Effector memory CD8-positive, alpha-beta T cell (primary cell): ENCODE data around the gene RAP1GDS1.
"Not testable (repeated sequence)": the region's sequence is repeated elsewhere in the genome, so short reads cannot be mapped to it uniquely, and the experiment has no call there.

ENCODE experiments used
- ATAC-seq: fragments of 150-1000 bp; cut with Tn5 transposase; replicated peaks from 2 replicates; pipeline ENCODE4 v1.10.0; 2021; ENCODE audit warnings: mild to moderate bottlenecking, moderate library complexity
- DNase-seq, 3 experiments: peaks; one replicate each; pipeline ENCODE4 v3.0.0; 2021
- H3K27ac Mint-ChIP-seq, 2 donors: one replicate each; pipeline ENCODE4 v1.8.0; 2022; ENCODE audit warnings: mild to moderate bottlenecking in 2 of 2, mixed read lengths in 2 of 2, moderate library complexity in 2 of 2
- H3K27me3 Mint-ChIP-seq, 2 donors: one replicate each; pipeline ENCODE4 v1.8.0; 2022; ENCODE audit warnings: mixed read lengths in 2 of 2
- H3K36me3 Mint-ChIP-seq: one replicate; pipeline ENCODE4 v1.8.0; 2022; ENCODE audit warnings: mild to moderate bottlenecking, moderate library complexity, mixed read lengths; ENCODE audit not compliant: insufficient read depth
- H3K4me1 Mint-ChIP-seq, 2 donors: one replicate each; pipeline ENCODE4 v1.8.0; 2022; ENCODE audit warnings: low read depth in 2 of 2, mixed read lengths in 2 of 2
- H3K4me3 Mint-ChIP-seq, 2 donors: one replicate each; pipeline ENCODE4 v1.8.0; 2022; ENCODE audit warnings: mild to moderate bottlenecking in 2 of 2, mixed read lengths in 2 of 2, moderate library complexity in 2 of 2
- H3K9me3 Mint-ChIP-seq, 2 donors: one replicate each; pipeline ENCODE4 v1.8.0; 2022; ENCODE audit warnings: mixed read lengths in 2 of 2

RAP1GDS1 gene

DNA sequence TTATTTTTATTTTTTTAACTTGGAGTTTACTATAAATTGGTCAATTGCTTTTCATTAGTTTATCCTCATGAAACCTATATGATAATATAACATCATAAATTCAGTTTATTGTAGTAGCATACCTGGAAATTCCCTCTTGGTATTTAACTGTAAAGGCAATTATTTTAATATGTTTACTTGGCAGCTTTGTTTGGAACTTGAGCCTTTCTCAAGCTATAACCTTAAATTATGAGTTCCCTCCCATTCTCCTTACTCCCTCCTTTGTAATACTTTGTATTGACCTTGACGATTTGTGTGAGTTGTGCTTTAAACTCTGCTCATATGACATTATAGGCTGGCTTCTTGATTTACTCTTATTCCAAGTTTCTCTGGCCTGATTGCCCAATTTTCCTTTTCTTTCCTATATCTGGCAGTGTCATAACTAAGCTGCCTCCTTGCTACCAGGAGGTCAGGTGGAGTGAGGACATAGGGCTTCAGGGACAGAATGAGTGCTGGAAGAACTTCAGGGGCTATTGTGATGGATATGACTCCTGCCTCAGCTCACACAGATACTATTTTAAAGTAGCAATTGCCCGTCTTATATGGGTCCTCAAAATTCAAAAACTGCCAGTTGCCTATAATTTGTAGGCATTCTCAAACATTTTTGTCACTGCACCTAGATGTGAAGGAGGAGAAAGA is 77.7 kb downstream of the RAP1GDS1 start:
- Mint-ChIP-seq H3K27me3 (no peaks in the 10 kb centered on the region), H3K27ac (peak overlapping the region in 1 of 2 donors; percentile 26), H3K9me3 (no peaks in the 10 kb centered on the region), H3K36me3 (peaks cover 2% of the 10 kb centered on the region), H3K4me3 (no peak overlapping the region), H3K4me1 (peaks cover 7 to 22% of the 10 kb centered on the region in 2 donors)
- no peak for DNase-seq
- ATAC-seq = no peak

DNA sequence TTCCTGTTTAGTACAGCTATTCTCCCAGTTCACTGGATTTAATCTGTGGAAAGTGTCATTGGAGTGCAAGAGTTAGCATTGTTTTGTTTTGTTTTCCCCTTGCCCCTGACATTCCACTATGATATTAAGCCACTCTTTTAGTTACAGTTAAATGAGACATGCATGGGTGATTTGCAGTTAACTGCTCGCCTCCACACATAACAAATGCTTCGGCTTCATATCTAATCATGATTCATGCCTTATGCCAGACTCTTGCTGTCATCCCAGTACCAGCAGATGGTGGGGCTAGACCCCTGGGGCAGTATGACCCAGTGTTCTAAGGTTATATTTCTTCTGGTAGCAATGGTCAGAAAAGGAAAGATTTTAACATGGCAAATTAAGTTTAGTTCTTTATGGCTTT is 80.1 kb downstream of the RAP1GDS1 start:
- ATAC-seq (no peak), DNase-seq (no peak)
- Mint-ChIP-seq H3K4me3 (no peak overlapping the region), H3K27me3 (no peaks in the 10 kb centered on the region), H3K9me3 (no peaks in the 10 kb centered on the region), H3K36me3 (peaks cover 2% of the 10 kb centered on the region), H3K27ac (no peak overlapping the region), H3K4me1 (peaks cover 5 to 21% of the 10 kb centered on the region in 2 donors)

DNA sequence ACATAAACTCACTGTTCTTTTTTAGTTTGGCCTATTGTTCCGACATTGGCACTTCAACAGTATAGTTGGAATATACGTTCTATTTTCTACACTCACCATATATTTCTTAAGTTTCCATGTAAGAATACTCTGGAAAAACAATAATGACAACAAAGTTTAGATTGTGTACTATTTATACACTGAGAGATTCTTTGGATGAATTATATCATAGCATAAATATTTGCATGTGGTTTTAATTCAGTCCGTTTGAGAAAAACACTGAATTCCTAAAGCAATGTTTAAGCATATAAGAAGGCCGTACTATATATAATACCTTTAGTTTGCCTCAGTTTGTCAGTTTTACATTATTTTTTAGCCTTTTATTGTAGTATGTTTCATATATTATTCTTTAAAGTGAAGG is 82.4 kb downstream of the RAP1GDS1 start:
- Mint-ChIP-seq H3K4me1 (peaks cover 2 to 4% of the 10 kb centered on the region in 2 donors), H3K27me3 (no peaks in the 10 kb centered on the region), H3K36me3 (no peaks in the 10 kb centered on the region), H3K9me3 (no peaks in the 10 kb centered on the region), H3K4me3 (no peak overlapping the region), H3K27ac (no peak overlapping the region)
- ATAC-seq = no peak
- no peak for DNase-seq

DNA sequence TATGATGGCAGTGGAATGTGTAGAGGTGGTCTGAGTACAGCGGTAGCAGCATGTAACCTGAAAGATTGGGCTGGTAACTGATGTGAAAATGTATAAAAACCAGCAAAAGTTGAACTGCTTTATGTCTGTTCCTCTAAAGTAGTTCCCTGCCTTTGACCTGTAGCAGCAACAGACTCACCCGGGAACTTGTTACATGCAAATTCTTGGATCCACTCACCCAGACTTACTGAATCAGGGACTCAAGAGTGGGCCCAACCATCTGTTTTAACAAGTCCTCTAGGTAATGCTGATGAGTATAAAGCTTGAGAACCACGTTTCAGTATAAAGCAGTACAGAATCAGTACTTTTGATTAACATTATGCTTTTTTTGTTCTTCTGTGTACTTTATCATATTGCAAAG is 84.7 kb downstream of the RAP1GDS1 start:
- H3K4me3 Mint-ChIP-seq = no peak overlapping the region
- ATAC-seq (no peak), DNase-seq (no peak)
- no peak overlapping the region for H3K27ac Mint-ChIP-seq
- no peaks in the 10 kb centered on the region for H3K36me3 Mint-ChIP-seq
- no peaks in the 10 kb centered on the region for H3K27me3 Mint-ChIP-seq
- H3K9me3 Mint-ChIP-seq = no peaks in the 10 kb centered on the region
- peaks cover 1 to 8% of the 10 kb centered on the region in 2 donors for H3K4me1 Mint-ChIP-seq

DNA sequence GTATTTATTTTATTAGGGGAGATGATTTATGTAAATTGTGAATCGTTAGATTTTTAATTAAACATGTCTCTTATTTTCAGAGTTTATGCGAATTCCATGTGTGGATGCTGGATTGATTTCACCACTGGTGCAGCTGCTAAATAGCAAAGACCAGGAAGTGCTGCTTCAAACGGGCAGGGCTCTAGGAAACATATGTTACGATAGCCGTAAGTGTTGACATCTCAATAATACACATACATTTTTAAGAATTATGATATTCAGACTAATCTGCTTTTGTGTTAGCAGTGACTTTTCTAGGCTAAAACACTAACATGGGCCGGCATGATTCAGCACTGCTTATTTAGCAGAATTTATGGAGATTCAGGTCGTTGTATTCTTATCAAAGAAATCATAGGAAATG is 91.2 kb downstream of the RAP1GDS1 start:
- Mint-ChIP-seq H3K4me1 (peaks cover 9 to 20% of the 10 kb centered on the region in 2 donors), H3K27me3 (no peaks in the 10 kb centered on the region), H3K9me3 (no peaks in the 10 kb centered on the region), H3K36me3 (peaks cover 3% of the 10 kb centered on the region), H3K4me3 (no peak overlapping the region), H3K27ac (no peak overlapping the region)
- DNase-seq = no peak
- no peak for ATAC-seq

DNA sequence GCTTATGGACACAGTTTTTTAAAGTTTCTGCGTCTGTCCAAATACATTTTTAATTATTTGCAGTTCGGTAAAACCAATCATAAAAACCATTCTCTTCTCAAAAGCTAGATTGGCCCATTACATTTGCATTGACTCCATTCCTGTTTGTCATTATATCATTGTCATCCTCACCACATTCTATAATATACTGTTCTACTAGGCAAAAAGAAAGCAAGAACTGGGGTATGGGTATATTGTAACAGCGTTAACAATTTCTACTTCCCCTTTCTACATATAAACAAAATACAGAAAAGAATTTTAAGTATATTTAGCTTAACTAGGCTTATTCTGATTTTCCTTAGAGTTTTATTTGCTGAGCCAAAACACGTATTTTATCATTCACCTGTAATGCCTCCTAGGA is 91.8 kb downstream of the RAP1GDS1 start:
- Mint-ChIP-seq H3K36me3 (peaks cover 3% of the 10 kb centered on the region), H3K27ac (no peak overlapping the region), H3K4me3 (no peak overlapping the region), H3K9me3 (no peaks in the 10 kb centered on the region), H3K27me3 (no peaks in the 10 kb centered on the region), H3K4me1 (peaks cover 9 to 20% of the 10 kb centered on the region in 2 donors)
- DNase-seq = no peak
- ATAC-seq = no peak

DNA sequence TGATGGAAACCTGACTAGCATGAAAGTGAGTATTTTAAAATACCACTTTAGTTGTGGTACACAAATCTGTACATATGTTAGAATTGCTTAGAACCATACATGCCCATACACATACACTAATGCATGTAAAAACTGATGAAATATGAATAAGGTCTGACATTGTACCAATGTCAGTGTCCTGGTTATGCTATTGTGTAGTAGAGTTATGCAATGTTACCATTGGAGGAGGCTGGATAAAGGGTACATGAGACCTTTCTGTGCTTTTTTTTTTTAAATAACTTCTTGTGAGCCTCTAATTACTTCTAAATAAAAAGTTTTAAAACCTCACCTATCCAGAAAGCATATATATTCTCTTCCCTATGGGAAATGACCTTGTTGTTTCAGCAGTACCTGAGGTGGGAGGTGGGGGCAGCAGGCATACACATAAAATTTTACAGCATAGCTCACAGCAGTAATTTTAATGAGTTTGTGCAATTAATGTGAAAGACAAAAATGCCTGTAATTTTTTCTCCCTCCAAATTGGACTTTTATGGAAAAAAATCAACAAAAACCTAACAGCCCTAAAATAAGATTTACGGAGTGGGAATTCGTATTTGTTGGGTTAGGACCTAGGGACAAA is 97.6 kb downstream of the RAP1GDS1 start:
- H3K9me3 Mint-ChIP-seq = no peaks in the 10 kb centered on the region
- no peaks in the 10 kb centered on the region for H3K27me3 Mint-ChIP-seq
- no peaks in the 10 kb centered on the region for H3K36me3 Mint-ChIP-seq
- H3K4me3 Mint-ChIP-seq = no peak overlapping the region
- DNase-seq (no peak), ATAC-seq (no peak)
- no peak overlapping the region for H3K27ac Mint-ChIP-seq
- peaks cover 0 to 25% of the 10 kb centered on the region in 2 donors for H3K4me1 Mint-ChIP-seq

DNA sequence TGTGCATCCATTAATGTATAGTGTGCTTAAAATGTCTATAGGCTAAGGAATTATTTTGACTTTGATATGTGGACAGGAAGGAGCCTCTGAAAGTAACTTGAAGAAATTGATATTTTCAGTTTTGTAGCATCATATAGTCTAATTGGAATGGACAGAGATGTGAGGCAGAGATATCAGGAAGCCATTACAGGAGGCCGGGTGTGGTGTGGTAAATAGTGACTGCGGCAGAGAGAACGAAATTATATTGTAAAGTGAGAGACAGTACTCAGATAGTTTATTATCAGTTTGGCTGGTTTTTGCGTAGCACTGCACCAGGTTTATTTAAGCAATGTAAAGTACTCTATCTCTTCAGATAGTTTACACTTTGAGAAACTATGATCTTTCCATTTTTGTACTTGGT is 98.5 kb downstream of the RAP1GDS1 start:
- ATAC-seq (no peak), DNase-seq (no peak)
- Mint-ChIP-seq H3K27me3 (no peaks in the 10 kb centered on the region), H3K4me3 (no peak overlapping the region), H3K27ac (no peak overlapping the region), H3K36me3 (no peaks in the 10 kb centered on the region), H3K9me3 (no peaks in the 10 kb centered on the region), H3K4me1 (peaks cover 0 to 25% of the 10 kb centered on the region in 2 donors)

DNA sequence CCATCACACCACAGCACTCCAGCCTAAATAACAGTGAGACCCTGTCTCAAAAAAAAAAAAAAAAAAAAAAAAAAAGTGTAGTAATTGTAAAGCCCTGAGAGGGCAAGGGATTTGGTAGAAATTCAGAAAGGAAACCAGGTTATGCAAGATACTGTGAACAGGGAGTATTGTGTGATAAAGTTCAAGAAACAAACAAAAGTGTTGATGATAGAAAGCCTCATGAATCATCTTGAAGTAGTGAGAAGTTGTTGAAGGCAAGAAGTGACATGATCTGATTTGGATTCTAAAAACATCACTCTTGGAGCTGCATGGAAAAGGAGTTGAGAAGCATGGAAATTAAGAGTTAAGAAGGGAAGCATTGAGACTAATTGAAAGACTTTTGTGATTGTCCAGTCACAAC is 102.2 kb downstream of the RAP1GDS1 start:
- Mint-ChIP-seq H3K27ac (no peak overlapping the region), H3K4me3 (no peak overlapping the region), H3K36me3 (no peaks in the 10 kb centered on the region), H3K27me3 (no peaks in the 10 kb centered on the region), H3K9me3 (peaks cover 4 to 7% of the 10 kb centered on the region in 2 donors), H3K4me1 (peaks cover 0 to 23% of the 10 kb centered on the region in 2 donors)
- ATAC-seq (no peak), DNase-seq (no peak)

DNA sequence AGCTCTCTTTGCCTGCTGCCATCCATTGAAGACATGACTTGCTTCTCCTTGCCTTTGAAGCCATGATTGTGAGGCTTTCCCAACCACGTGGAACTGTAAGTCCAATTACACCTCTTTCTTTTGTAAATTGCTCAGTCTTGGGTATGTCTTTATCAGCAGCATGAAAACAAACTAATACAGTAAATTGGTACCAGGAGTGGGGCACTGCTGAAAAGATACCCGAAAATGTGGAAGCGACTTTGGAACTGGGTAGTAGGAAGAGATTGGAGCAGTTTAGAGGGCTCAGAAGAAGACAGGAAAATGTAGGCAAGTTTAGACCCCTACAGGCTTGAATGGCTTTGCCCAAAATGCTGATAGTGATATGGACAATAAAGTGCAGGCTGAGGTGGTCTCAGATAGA is 105.1 kb downstream of the RAP1GDS1 start:
- not testable (repeated sequence) for H3K36me3 Mint-ChIP-seq, ATAC-seq, H3K4me3 Mint-ChIP-seq, H3K9me3 Mint-ChIP-seq, DNase-seq, H3K27ac Mint-ChIP-seq, H3K27me3 Mint-ChIP-seq
- peaks cover 0 to 18% of the 10 kb centered on the region in 2 donors for H3K4me1 Mint-ChIP-seq

DNA sequence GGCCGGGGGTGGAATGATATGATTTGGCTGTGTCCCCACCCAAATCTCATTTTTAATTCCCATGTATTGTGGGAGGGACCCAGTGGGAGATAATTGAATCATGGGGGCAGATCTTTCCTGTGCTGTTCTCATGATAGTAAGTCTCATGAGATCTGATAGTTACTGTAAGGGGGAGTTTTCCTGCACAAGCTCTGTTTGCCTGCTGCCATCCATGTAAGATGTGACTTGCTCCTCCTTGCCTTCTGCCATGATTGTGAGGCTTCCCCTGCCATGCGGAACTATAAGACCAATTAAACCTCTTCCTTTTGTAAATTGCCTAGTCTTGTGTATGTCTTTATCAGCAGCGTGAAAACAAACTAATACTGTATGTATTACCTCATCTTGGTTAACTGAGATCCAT is 106.8 kb downstream of the RAP1GDS1 start:
- H3K4me1 Mint-ChIP-seq = peaks cover 0 to 19% of the 10 kb centered on the region in 2 donors
- not testable (repeated sequence) for DNase-seq, H3K27me3 Mint-ChIP-seq, H3K9me3 Mint-ChIP-seq, ATAC-seq, H3K4me3 Mint-ChIP-seq, H3K36me3 Mint-ChIP-seq, H3K27ac Mint-ChIP-seq

DNA sequence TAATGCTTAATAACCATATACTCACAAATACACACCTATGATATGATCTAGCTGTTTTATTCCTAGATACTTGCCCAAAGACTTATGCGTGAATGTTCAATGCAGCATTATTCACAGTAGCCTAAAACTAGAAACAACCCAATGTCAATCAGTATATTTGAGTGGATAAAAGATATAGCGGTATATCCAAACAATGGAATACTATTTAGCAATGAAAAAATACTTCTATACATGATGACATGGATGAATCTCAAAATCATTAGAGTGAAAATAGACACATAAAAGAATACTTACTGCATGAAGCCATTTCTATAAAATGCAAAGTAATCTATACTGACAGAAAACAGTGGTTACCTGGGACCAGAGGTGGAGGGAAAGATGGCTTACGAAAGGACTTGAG is 108.1 kb downstream of the RAP1GDS1 start:
- Mint-ChIP-seq H3K4me3 (no peak overlapping the region), H3K36me3 (peaks cover 9% of the 10 kb centered on the region), H3K27me3 (no peaks in the 10 kb centered on the region), H3K9me3 (peaks cover 4 to 7% of the 10 kb centered on the region in 2 donors), H3K4me1 (peaks cover 0 to 23% of the 10 kb centered on the region in 2 donors), H3K27ac (peak overlapping the region in 1 of 2 donors; percentile 4)
- no peak for ATAC-seq
- no peak for DNase-seq

DNA sequence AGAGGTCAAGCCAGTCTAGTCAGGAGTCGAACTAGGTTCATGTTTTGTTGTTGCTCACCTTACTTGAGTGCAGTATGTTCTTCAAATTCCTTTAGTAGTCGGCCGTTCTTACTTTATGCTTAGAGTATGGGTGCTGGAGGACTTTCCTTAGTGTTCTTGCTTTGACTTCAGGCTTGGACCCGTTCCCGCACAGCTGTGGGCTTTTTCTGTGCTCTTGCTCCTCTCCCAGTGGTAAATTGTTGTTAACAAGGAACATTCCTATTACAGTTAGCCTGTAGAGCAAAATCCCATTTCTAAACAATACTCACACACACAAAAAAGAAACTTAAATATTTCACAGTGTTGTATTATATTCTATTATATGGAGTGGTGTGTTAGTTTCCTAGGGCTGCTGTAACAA is 113.5 kb downstream of the RAP1GDS1 start:
- DNase-seq (no peak), ATAC-seq (no peak)
- peaks cover 9% of the 10 kb centered on the region for H3K36me3 Mint-ChIP-seq
- no peak overlapping the region for H3K27ac Mint-ChIP-seq
- H3K4me1 Mint-ChIP-seq = peaks cover 5 to 22% of the 10 kb centered on the region in 2 donors
- no peaks in the 10 kb centered on the region for H3K27me3 Mint-ChIP-seq
- no peak overlapping the region for H3K4me3 Mint-ChIP-seq
- H3K9me3 Mint-ChIP-seq = no peaks in the 10 kb centered on the region

DNA sequence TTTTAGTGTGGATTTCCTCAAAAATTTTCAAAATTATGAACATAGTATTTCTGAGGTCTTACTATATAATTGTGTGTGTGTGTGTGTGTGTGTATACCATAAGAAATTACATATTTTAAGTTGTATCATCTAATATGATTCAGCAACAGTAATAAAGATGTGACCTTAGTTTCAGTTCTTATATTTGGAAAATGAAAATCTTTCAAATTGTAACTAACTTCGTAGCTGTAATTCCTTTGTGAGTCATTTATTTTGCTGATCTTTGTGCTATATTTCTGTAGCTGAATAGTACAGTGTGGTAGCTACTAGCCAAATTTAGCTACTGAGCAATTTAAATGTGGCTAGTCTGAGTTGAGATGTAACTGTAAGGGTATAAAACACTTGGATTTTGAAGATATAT is 116.4 kb downstream of the RAP1GDS1 start:
- Mint-ChIP-seq H3K4me1 (peaks cover 5 to 25% of the 10 kb centered on the region in 2 donors), H3K27ac (no peak overlapping the region), H3K36me3 (peaks cover 7% of the 10 kb centered on the region), H3K27me3 (no peaks in the 10 kb centered on the region), H3K4me3 (no peak overlapping the region), H3K9me3 (no peaks in the 10 kb centered on the region)
- no peak for ATAC-seq
- DNase-seq = no peak
